ENCODE results near the gene ADRA1B. TPM values are rescaled to one million over a fixed set of nuclear protein-coding genes. Genes with fewer than 3 reads are reported as not detected.

Gene ADRA1B
- polyA plus RNA-seq, 12 donors: 0.14 to 1.4 (median 0.35) TPM; not detected in 2

- DNase-seq: no peak
Measured at GRCh38 chr5:160018945-160019625, 102.8 kb downstream of the ADRA1B start.

DNA sequence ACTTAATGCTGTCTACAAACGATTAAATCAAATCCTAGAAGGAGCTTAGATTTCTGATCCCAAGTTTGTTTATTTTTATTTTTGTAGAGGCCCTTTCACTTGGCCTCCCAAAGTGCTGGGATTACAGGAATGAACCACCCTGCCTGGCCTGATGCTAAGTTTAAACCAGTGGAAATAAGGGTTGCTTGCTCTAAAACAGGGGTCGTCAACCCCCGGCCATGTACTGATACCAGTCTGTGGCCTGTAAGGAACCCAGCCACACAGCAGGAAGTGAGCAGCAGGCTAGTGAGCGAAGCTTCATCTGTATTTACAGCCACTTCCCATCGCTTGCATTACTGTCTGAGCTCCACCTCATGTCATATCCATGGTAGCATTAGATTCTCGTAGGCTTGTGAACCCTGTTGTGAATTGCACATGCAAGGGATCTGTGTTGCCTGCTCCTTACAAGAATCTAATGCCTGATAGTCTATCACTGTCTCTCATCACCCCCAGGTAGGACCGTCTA, 104.0 kb downstream of the ADRA1B start:
- DNase-seq: no peak

DNA sequence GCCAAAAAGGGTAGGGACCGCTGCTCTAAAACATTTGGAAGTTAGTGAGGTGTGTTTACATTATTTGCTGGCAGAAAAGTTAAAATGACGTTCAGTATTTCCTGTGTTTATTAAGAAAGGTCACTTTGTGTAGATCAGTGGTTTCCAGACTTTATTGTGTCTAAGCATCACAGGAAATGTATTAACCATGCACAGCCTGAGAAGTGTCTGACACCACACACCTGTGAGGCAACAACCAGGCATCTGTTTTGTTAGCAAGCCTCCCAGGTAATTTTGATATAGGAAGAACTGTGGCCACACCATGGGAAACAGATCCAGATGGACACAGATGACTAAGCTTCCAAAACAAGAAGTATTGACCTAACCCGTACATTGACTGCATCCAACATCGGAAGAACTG, 104.7 kb downstream of the ADRA1B start:
- DNase-seq: no peak

- peak; percentile 79 for DNase-seq
Measured at GRCh38 chr5:160021831-160022446, 105.7 kb downstream of the ADRA1B start.

Other genes starting within 250 kb of the ADRA1B start
- gene TTC1, start 92.7 kb downstream of the ADRA1B start, polyA plus RNA-seq (ENCODE audit: insufficient read length in 12 of 12): 10 to 100 TPM in 11 of 12 donors, not detected in 1; 45.6 to 55.1 (median 50.6) TPM
- gene PWWP2A, start 203.0 kb downstream of the ADRA1B start, polyA plus RNA-seq (ENCODE audit: insufficient read length in 12 of 12): 10 to 100 TPM in 11 of 12 donors, not detected in 1; 14.7 to 31.0 (median 16.3) TPM

Data from muscle of arm (tissue), 12 donors.